IPS-15b (cell line): ENCODE results near the gene GSTA3.
"Not testable (repeated sequence)": the region's sequence is repeated elsewhere in the genome, so short reads cannot be mapped to it uniquely, and the experiment has no call there.

Experiments used
- H3K27me3 ChIP-seq: one replicate; pipeline ENCODE4 v1.6.1; 2013; ENCODE audit warnings: low read length; ENCODE audit not compliant: control insufficient read depth, insufficient read depth
- H3K36me3 ChIP-seq: one replicate; pipeline ENCODE4 v1.6.1; 2013; ENCODE audit warnings: low read length; ENCODE audit not compliant: control insufficient read depth, insufficient read depth
- H3K4me1 ChIP-seq: one replicate; pipeline ENCODE4 v1.6.1; 2013; ENCODE audit warnings: mild to moderate bottlenecking, low read length; ENCODE audit not compliant: control insufficient read depth, insufficient read depth
- H3K4me3 ChIP-seq: one replicate; pipeline ENCODE4 v1.5.1; 2013; ENCODE audit warnings: low read depth, low read length
- H3K9ac ChIP-seq: one replicate; pipeline ENCODE4 v1.6.1; 2013; ENCODE audit warnings: low read depth, mild to moderate bottlenecking, low read length
- H3K9me3 ChIP-seq: one replicate; pipeline ENCODE4 v1.6.1; 2013; ENCODE audit warnings: mild to moderate bottlenecking, low read length; ENCODE audit not compliant: control insufficient read depth, insufficient read depth

The GSTA3 gene

DNA sequence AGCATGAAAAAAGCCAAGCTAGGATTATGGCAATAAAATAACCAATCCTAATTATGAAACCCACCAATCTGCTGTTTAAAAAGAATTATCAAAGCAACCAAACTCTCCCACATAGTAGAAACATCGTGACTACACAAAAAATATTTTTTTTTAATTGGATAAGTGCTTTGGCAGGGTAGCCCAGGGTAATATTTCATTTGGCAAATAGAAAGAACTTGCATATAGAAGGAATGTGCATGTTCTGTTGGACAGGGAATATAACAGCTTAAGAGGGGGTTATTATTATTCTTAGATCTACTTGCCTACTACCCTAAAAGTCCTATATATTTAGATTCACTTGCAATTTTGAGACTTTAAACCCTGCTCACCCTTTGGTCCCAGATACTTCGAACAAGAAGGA, 972 bp downstream of the GSTA3 start:
- Histone ChIP-seq H3K27me3 (no peaks in the 10 kb centered on the region), H3K9ac (no peak overlapping the region), H3K36me3 (no peaks in the 10 kb centered on the region), H3K4me3 (no peak overlapping the region), H3K4me1 (peaks cover 2% of the 10 kb centered on the region), H3K9me3 (no peaks in the 10 kb centered on the region)

DNA sequence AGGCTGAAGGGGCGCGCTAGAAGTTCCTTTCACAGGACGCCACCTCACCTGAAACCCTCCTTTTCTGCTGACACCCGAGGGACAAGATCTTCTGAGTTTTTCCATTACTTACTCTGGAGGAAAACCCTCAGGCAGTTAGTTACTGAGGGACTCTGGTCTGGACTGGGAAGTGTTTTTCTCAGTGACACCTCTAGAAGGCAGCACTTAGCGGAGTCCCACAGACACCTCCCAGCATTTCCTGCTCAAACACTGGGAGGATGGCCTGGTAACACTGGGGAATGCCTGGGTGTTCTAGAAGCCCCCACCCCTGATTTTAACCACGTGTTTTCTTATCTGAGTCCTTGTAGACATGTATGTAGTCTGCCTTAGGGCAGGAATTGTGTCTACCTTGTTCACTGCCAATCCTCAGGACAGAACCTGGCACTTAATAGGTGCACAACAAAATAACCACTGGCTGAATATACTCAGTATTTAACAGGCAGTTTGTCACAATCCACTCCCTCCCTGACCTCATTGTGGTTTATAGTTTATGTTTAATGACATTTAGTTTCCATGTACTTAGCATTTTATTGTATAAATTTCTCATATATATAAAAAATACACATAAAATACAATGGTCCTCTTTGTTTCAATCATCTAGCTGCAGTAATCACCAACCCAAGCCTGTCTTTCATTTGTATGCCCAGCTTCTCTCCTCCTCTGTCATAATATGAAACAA, 4.8 kb downstream of the GSTA3 start:
- Histone ChIP-seq H3K4me3 (no peak overlapping the region), H3K27me3 (no peaks in the 10 kb centered on the region), H3K4me1 (peaks cover 2% of the 10 kb centered on the region), H3K9ac (no peak overlapping the region), H3K9me3 (no peaks in the 10 kb centered on the region), H3K36me3 (no peaks in the 10 kb centered on the region)

DNA sequence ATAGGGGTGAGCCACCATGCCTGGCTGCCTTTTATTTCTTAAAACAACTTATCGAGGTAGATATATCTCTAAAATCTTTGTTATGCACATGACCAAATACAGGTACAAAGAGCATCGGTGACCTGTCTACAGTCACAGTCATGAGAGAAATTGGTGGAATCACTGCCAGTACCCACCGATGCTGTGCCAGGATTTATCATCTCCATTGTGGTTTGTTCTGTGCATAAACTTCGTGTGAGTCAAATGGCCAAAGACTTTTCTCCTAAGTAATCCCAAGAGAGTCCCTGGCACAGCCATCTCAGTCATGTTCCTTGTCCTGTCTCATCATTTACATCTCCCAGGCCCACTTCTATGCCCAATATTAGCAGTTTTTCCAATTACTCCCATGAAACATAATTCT, 9.0 kb downstream of the GSTA3 start:
- no peak overlapping the region for H3K9ac ChIP-seq
- H3K27me3 ChIP-seq = no peaks in the 10 kb centered on the region
- H3K4me1 ChIP-seq = no peaks in the 10 kb centered on the region
- no peak overlapping the region for H3K4me3 ChIP-seq
- H3K36me3 ChIP-seq = no peaks in the 10 kb centered on the region
- H3K9me3 ChIP-seq = no peaks in the 10 kb centered on the region

DNA sequence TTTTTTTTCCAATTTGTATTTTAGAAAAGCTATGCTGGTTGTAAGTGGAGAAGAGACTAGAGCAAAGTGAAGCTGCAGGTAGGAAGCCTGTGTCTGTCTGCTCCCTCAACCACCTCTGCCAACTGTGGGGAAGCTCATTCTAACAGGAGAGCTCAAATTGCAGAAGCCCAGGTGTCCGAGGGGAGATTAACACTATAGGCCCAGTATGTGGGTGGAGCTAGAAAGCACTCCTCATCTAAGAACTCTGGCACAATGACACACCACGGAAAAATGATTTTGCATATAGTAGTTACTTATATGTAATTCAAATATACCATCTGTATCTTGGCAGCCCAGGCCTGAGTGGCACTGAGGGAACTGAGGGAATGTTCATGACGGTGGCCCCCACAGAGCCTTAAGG, 13.7 kb downstream of the GSTA3 start:
- H3K4me3 ChIP-seq, H3K9me3 ChIP-seq: not testable (repeated sequence)

DNA sequence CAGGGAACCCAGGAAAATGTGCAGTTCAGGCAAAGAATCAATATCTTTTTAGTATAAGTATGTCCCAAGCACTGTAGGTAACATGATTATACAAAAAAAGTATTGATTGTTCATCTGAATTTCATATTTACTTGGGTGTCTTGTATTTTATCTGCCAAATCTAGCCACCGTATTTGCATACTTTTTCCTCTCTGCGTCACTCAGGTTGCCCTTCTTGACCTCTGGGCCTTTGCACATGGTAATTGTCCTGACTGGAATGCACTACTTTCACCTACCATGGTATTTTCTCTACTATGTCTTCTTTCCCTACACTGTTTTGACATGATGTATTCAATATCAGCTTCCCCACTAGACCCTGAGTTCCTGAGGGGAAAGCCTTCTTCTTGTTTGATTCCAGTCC, 15.2 kb downstream of the GSTA3 start:
- no peaks in the 10 kb centered on the region for H3K36me3 ChIP-seq
- no peaks in the 10 kb centered on the region for H3K4me1 ChIP-seq
- H3K4me3 ChIP-seq = no peak overlapping the region
- H3K9ac ChIP-seq = no peak overlapping the region
- H3K27me3 ChIP-seq = no peaks in the 10 kb centered on the region
- no peaks in the 10 kb centered on the region for H3K9me3 ChIP-seq

More for the DNA sequence above, 13.7 kb downstream of the GSTA3 start:
- H3K4me1 ChIP-seq, H3K36me3 ChIP-seq, H3K9ac ChIP-seq, H3K27me3 ChIP-seq: not testable (repeated sequence)

DNA sequence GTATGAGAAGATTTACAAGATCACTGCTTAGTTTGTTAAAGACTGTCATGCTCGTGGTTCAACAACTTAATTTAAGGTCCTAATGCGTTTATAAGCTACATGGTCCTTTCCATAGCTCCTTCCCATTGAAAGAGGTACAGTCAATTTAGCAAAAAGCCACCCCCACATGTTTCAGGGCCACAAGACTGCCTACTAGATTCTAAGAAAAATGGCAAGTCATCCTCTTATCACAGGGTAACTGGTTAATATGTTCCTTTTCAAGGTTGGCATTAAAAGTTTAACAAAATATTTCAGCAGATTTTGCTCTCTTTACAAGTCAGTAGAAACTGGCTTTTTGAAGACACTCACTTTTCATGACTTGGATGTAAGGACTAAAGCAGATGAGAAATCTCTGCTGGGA, 15.7 kb downstream of the GSTA3 start:
- no peak overlapping the region for H3K9ac ChIP-seq

DNA sequence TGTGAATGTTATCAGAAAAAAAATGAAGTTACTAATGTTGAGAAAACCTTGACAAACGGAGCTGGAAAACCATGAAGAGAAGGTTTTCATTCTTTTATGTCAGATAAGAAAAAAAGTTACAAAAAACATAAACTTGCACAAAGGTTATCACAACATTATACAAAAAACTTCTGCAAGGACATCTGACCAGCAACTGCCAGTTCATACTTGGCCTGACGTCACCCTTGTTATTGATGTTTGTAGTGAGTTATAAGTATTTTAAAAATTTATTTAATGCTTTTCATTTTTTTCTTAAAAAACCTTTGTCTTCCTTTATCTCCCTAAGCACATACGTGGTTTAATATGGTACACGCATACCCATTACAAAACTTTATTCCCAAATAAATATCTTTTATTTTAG, 16.3 kb downstream of the GSTA3 start:
- H3K4me1 ChIP-seq = no peaks in the 10 kb centered on the region

More for the DNA sequence above, 15.7 kb downstream of the GSTA3 start:
- Histone ChIP-seq H3K4me1 (no peaks in the 10 kb centered on the region), H3K4me3 (no peak overlapping the region), H3K27me3 (no peaks in the 10 kb centered on the region), H3K9me3 (no peaks in the 10 kb centered on the region), H3K36me3 (no peaks in the 10 kb centered on the region)

DNA sequence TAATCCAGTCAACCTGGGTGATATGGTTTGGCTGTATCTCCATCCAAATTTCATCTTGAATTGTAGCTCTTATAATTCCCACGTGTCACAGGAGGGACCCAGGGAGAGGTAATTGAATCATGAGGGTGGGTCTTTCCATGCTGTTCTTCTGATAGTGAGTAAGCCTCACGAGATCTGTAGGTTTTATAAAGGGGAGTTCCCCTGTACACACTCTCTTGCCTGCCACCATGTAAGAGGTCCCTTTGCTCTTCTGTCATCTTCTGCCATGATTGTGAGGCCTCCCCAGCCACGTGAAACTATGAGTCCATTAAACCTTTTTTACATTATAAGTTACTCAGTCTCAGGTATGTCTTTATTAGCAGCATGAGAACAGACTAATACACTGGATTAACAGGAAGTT, 19.5 kb downstream of the GSTA3 start:
- Histone ChIP-seq H3K4me3 (no peak overlapping the region), H3K4me1 (no peaks in the 10 kb centered on the region), H3K9me3 (no peaks in the 10 kb centered on the region), H3K9ac (no peak overlapping the region), H3K36me3 (no peaks in the 10 kb centered on the region), H3K27me3 (no peaks in the 10 kb centered on the region)

More for the DNA sequence above, 16.3 kb downstream of the GSTA3 start:
- Histone ChIP-seq H3K27me3 (no peaks in the 10 kb centered on the region), H3K9ac (no peak overlapping the region), H3K36me3 (no peaks in the 10 kb centered on the region), H3K4me3 (no peak overlapping the region), H3K9me3 (no peaks in the 10 kb centered on the region)

DNA sequence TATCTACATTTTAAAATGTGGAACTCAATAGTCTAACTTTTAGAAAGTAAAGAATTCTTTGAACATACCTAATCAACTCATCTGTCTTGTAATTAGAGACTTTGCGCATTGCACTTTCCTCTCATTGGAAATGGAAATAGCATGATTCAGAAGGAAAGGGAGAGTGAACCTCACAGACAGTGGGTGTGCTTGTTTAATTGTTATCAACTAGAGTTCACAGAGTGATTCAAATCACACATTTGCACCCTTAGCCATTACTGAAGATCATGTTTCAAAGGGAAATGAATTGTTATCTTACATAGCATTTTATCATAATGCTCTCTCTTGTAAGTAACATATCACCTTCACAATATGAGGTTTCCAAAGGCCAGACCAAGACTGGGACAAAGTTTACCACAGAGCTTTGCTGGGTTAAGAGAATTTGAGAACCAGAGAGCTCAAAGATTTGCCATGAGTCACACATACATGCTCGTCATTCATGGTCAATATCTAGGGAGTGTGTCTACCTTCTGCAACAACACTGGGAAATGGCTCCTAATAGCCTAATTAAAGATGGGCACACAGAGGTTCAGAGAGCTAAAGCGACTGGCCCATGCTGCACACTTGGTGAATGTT, 21.5 kb downstream of the GSTA3 start:
- H3K4me3 ChIP-seq = no peak overlapping the region
- no peaks in the 10 kb centered on the region for H3K36me3 ChIP-seq
- no peaks in the 10 kb centered on the region for H3K9me3 ChIP-seq
- H3K27me3 ChIP-seq = no peaks in the 10 kb centered on the region
- no peak overlapping the region for H3K9ac ChIP-seq
- H3K4me1 ChIP-seq = no peaks in the 10 kb centered on the region

DNA sequence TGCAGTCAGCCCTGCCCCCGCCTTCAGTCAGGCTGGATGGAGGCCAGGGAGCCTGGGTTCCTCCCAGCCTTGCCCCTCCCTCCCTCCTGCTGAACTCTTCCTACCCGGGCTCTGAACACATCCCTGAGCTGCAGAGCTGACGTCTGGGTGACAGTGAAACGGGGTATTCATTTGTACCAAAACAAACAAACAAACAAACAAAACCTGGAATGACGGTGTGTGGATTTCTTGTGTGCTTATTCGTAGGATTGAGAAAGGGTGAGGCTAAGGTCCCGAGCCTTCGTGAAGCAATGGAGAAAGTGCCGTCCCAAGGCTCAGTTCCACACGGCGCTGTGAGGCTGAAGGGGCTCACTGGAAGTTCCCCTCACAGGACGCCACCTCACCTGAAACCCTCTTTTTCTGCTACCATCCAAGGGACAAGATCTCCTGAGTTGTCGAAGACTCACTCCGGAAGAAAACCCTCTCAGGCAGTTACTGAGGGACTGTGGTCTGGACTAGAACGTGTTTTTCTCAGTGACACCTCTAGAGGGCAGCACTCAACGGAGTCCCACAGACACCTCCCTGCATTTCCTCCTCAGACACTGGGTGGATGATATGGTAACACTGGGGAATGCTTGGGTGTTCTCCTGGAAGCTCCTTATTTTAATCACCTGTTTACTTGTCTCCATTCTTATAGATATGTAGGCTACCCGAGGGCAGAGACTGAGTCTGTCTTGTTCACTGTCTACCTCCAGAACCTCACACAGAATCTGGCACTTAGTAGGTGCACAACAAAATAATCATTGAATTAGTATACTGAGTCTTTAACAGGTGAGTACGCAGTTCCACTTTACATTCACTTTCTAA, 27.3 kb downstream of the GSTA3 start:
- no peaks in the 10 kb centered on the region for H3K9me3 ChIP-seq
- no peaks in the 10 kb centered on the region for H3K36me3 ChIP-seq
- H3K9ac ChIP-seq = peak overlapping the region; percentile 66
- no peaks in the 10 kb centered on the region for H3K27me3 ChIP-seq
- no peaks in the 10 kb centered on the region for H3K4me1 ChIP-seq
- peak overlapping the region; percentile 77 for H3K4me3 ChIP-seq

DNA sequence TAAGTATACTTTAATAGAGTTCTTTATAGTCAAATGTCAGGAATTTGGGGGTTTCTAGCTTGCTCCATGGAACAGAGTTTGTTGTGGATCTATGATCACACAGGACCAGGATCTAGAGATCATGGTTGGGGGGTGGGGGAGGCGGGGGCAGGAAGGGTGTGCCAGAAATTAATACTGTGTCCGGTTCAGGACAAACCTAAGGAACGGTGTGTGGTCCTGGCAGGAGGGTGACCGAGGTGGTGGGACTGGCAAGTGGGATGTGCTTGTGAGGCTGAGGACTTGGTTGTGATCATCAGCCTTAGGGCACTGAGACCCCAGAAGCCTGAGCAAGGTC, 27.9 kb downstream of the GSTA3 start:
- H3K4me1 ChIP-seq = no peaks in the 10 kb centered on the region
- no peak overlapping the region for H3K9ac ChIP-seq
- H3K36me3 ChIP-seq = no peaks in the 10 kb centered on the region
- H3K4me3 ChIP-seq = peak overlapping the region; percentile 77
- no peaks in the 10 kb centered on the region for H3K27me3 ChIP-seq
- no peaks in the 10 kb centered on the region for H3K9me3 ChIP-seq

DNA sequence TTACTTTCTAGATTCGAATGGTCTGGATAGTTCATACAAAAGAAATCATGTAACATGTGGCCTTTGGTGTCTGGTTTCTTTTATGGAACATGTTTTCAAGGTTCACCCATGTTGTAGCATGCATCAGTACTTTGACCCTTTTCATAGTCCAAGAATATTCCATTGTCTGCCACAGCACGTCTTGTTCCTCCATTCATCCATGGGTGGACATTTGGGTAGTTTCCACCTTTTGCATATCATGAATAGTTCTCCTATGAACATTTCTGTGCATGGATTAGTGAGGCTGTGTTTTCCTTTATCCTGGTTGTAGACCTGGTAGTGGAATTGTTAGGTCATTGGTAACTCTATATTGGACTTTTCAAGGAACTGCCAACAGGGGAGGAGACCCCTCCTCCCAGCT, 31.7 kb downstream of the GSTA3 start:
- Histone ChIP-seq H3K9ac (no peak overlapping the region), H3K27me3 (no peaks in the 10 kb centered on the region), H3K4me3 (no peak overlapping the region), H3K4me1 (no peaks in the 10 kb centered on the region), H3K9me3 (no peaks in the 10 kb centered on the region), H3K36me3 (no peaks in the 10 kb centered on the region)
